B cell (primary cell): ENCODE results near the gene ZNF268. TPM values are rescaled to one million over a fixed set of nuclear protein-coding genes. Genes with fewer than 3 reads are reported as not detected.

Source experiments
- ATAC-seq: fragments of 200-7000 bp; cut with Tn5 transposase; one replicate; pipeline ENCODE4 v1.10.0; 2021; ENCODE audit warnings: low read depth, mild to moderate bottlenecking, moderate number of reproducible peaks, moderate library complexity
- CTCF ChIA-PET: fragments of 350-600 bp; sonication (Branson Sonifier 250); formaldehyde crosslinking; loops from one replicate; lab custom pipeline; 2021; ENCODE audit warnings: antibody characterized with exemption, inconsistent platforms; lab: Charles Lee
- POLR2A ChIA-PET: fragments of 350-600 bp; sonication (Branson Sonifier 250); formaldehyde crosslinking; loops from one replicate; lab custom pipeline; 2021; ENCODE audit warnings: antibody characterized with exemption; lab: Charles Lee
- DNase-seq: peaks from one replicate; pipeline ENCODE4 v3.0.0; 2013
- H2AFZ ChIP-seq: 2 replicates; pipeline ENCODE4 v1.6.1; 2012; ENCODE audit warnings: mild to moderate bottlenecking, low read depth, low read length; ENCODE audit not compliant: insufficient read depth, poor library complexity, severe bottlenecking
- H3K27ac ChIP-seq, 2 donors: 1 replicate in 1 of 2; 2 replicates in 1 of 2; pipeline ENCODE4 v1.5.1; 2012 to 2013; ENCODE audit warnings: low read length in 2 of 2, mild to moderate bottlenecking in 2 of 2, moderate library complexity in 1 of 2
- H3K27me3 ChIP-seq, 4 experiments: fragments of 200-600 bp in 1 of 4; sonication (generic) in 1 of 4; replicated peaks in 1 of 4; 1 replicate in 2 of 4; 2 replicates in 2 of 4; pipeline versions ENCODE4 v1.6.1 to v1.7.0; 2013 to 2016; ENCODE audit warnings: low read length in 3 of 4, mild to moderate bottlenecking in 2 of 4, mixed read lengths in 1 of 4, moderate library complexity in 1 of 4; ENCODE audit not compliant: insufficient read depth in 4 of 4, control insufficient read depth in 3 of 4; ENCODE audit errors: control extremely low read depth in 1 of 4
- H3K36me3 ChIP-seq, 2 experiments: replicated peaks in 1 of 2; 1 replicate in 1 of 2; 2 replicates in 1 of 2; pipeline versions ENCODE4 v1.6.1 to v1.7.1; 2013; ENCODE audit warnings: low read length in 1 of 2; ENCODE audit not compliant: insufficient read depth in 2 of 2, control insufficient read depth in 1 of 2; ENCODE audit errors: control extremely low read depth in 1 of 2, extremely low read depth in 1 of 2
- H3K4me1 ChIP-seq, 2 donors: fragments of 200-600 bp in 1 of 2; sonication (generic) in 1 of 2; 1 replicate in 1 of 2; 2 replicates in 1 of 2; pipeline versions ENCODE4 v1.5.1 to v1.6.1; 2013 to 2017; ENCODE audit warnings: low read length in 2 of 2; ENCODE audit not compliant: control insufficient read depth in 2 of 2, insufficient read depth in 2 of 2
- H3K4me2 ChIP-seq: replicated peaks from 2 replicates; pipeline ENCODE3; 2012; ENCODE audit warnings: mild to moderate bottlenecking, low read depth, low read length; ENCODE audit not compliant: poor library complexity, severe bottlenecking
- H3K4me3 ChIP-seq, 5 experiments: fragments of 200-600 bp in 1 of 5; sonication (generic) in 1 of 5; 1 replicate in 3 of 5; 2 replicates in 2 of 5; pipeline versions ENCODE4 v1.5.1 to v1.7.0; 2011 to 2016; ENCODE audit warnings: low read length in 4 of 5, mild to moderate bottlenecking in 4 of 5, low read depth in 2 of 5, control low read depth in 1 of 5, moderate library complexity in 1 of 5; ENCODE audit not compliant: insufficient read depth in 1 of 5; ENCODE audit errors: control extremely low read depth in 1 of 5, extremely low read depth in 1 of 5
- H3K79me2 ChIP-seq: fragments of 200-600 bp; sonication (generic); one replicate; pipeline ENCODE4 v1.6.0; 2016; ENCODE audit warnings: low read length; ENCODE audit not compliant: control insufficient read depth, insufficient read depth
- H3K9ac ChIP-seq: fragments of 200-600 bp; sonication (generic); 2 replicates; pipeline ENCODE4 v1.6.1; 2017; ENCODE audit warnings: mild to moderate bottlenecking, low read length, moderate library complexity
- H3K9me3 ChIP-seq, 3 donors: one replicate each; pipeline versions ENCODE4 v1.6.1 to v1.7.1; 2013; ENCODE audit warnings: low read length in 2 of 3; ENCODE audit not compliant: control insufficient read depth in 2 of 3, insufficient read depth in 1 of 3; ENCODE audit errors: control extremely low read depth in 1 of 3
- H4K20me1 ChIP-seq: 2 replicates; pipeline ENCODE4 v1.6.0; 2012; ENCODE audit warnings: mild to moderate bottlenecking, low read length; ENCODE audit not compliant: insufficient read depth, control insufficient read depth, poor library complexity, severe bottlenecking
- H3K27ac Mint-ChIP-seq: one replicate; pipeline ENCODE4 v1.8.0; 2021; ENCODE audit warnings: mixed read lengths
- H3K27me3 Mint-ChIP-seq: one replicate; pipeline ENCODE4 v1.8.0; 2021; ENCODE audit warnings: mixed read lengths
- H3K4me1 Mint-ChIP-seq: one replicate; pipeline ENCODE4 v1.8.0; 2021; ENCODE audit warnings: mixed read lengths
- H3K4me3 Mint-ChIP-seq: one replicate; pipeline ENCODE4 v1.8.0; 2021; ENCODE audit warnings: mixed read lengths
- H3K9me3 Mint-ChIP-seq: one replicate; pipeline ENCODE4 v1.8.0; 2022; ENCODE audit warnings: mixed read lengths; ENCODE audit not compliant: insufficient read depth
- EZH2 ChIP-seq: IDR thresholded peaks from 2 replicates; pipeline ENCODE4 v1.6.1; 2012; ENCODE audit warnings: borderline replicate concordance, low read depth, mild to moderate bottlenecking, moderate library complexity, low read length; ENCODE audit not compliant: insufficient read depth, poor library complexity, severe bottlenecking
- WGBS: methylation state at CpG from one replicate; pipeline ENCODE4 v1.1.5; 2013; ENCODE audit warnings: missing lambda C conversion rate; ENCODE audit not compliant: insufficient coverage; 5-methylcytosine and 5-hydroxymethylcytosine counted together
- intact Hi-C: fragments of 100-400 bp; cut with micrococcal nuclease; formaldehyde crosslinking; loops from one replicate; pipeline ENCODE4 v1.10.0; 2022
- polyA plus RNA-seq: library from polyadenylated mRNA; depleted of rRNA; stranded (reverse); fragments of >200 nt; gene quantifications from 2 replicates; pipeline ENCODE4 v1.2.3, GENCODE V29; 2012
- total RNA-seq, 2 donors: library from RNA; stranded (reverse); fragments of 120-200 nt in 1 of 2; gene quantifications; 1 replicate in 1 of 2; 2 replicates in 1 of 2; pipeline versions ENCODE4 v1.2.3 to v1.2.4, GENCODE V29; 2013 to 2022
- TF ChIP-seq, protein P1 (sequence below): fragments of 200-600 bp; IDR thresholded peaks from one replicate; pipeline ENCODE4 v1.8.0; 2022; ENCODE audit warnings: antibody characterized with exemption, mild to moderate bottlenecking

Gene ZNF268
- total and polyA plus RNA-seq, 2 donors (not counting 1 experiment from before 2014, with no cell fraction given): 4.1 to 37.1 TPM

DNA sequence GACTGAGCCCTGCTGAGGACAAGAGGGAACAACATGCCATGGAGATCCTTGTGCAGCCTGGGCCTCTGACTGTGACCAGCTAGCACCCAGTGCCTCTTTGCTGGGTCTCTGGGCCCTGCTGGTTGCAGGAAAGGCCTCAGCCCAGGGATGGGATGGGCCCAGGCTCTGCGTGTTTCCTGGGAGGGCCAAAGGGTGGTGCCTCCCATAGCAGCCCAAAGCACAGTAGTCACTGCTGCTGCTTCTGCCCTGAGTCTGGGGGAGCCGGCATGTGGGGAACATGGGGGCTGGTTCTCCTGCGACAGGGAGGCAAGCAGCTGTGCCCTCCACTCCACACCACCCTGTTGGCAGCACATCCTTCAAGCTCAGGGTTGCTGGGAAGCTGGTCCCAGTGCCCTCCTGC is 35.9 kb downstream of the ZNF268 start:
- intact Hi-C loops: no loop called here
- no peaks in the 10 kb centered on the region for H3K4me1 Mint-ChIP-seq
- no peak overlapping the region for H3K27ac ChIP-seq
- ATAC-seq: no peak
- H3K4me2 ChIP-seq: no peak overlapping the region
- H3K9ac ChIP-seq: no peak overlapping the region
- H2AFZ ChIP-seq: no peak overlapping the region
- H4K20me1 ChIP-seq: no peaks in the 10 kb centered on the region
- ChIA-PET CTCF (no interaction called here), POLR2A (no interaction called here)
- WGBS: 87% methylated on average over 2 of the region's 3 CpGs
- no peak overlapping the region for H3K4me3 Mint-ChIP-seq
- TF ChIP-seq, protein P1, sequence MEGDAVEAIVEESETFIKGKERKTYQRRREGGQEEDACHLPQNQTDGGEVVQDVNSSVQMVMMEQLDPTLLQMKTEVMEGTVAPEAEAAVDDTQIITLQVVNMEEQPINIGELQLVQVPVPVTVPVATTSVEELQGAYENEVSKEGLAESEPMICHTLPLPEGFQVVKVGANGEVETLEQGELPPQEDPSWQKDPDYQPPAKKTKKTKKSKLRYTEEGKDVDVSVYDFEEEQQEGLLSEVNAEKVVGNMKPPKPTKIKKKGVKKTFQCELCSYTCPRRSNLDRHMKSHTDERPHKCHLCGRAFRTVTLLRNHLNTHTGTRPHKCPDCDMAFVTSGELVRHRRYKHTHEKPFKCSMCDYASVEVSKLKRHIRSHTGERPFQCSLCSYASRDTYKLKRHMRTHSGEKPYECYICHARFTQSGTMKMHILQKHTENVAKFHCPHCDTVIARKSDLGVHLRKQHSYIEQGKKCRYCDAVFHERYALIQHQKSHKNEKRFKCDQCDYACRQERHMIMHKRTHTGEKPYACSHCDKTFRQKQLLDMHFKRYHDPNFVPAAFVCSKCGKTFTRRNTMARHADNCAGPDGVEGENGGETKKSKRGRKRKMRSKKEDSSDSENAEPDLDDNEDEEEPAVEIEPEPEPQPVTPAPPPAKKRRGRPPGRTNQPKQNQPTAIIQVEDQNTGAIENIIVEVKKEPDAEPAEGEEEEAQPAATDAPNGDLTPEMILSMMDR: no peak
- no peak for TF ChIP-seq EZH2
- H3K9me3 ChIP-seq: peaks cover 2 to 95% (median 47%) of the 10 kb centered on the region in 3 donors
- no peaks in the 10 kb centered on the region for H3K27me3 ChIP-seq
- H3K27ac Mint-ChIP-seq: no peak overlapping the region
- H3K79me2 ChIP-seq: no peaks in the 10 kb centered on the region
- H3K4me3 ChIP-seq: no peak overlapping the region
- H3K27me3 Mint-ChIP-seq: peaks cover 3% of the 10 kb centered on the region
- no peaks in the 10 kb centered on the region for H3K4me1 ChIP-seq
- H3K36me3 ChIP-seq: no peaks in the 10 kb centered on the region
- no peak for DNase-seq
- peaks cover 2% of the 10 kb centered on the region for H3K9me3 Mint-ChIP-seq

DNA sequence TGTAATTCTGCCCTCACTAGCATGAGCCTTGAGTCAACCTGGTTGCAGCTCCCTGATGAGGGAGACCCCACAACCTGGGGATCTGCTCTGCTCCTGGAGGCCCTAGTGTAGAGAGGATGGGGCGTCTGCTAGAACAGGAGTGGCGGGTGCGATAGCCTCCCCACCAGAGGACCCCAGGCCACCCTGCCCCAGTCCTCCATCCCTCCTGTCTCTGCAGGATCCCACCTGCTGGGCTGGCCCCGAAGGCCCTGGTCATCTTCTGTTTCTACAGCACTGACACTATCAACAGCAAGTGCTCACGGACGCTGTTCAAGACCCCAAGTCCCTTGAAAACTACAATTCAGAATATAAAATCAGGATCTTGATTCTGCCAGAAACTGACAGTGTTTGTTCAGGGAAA is 39.2 kb downstream of the ZNF268 start:
- Histone ChIP-seq H3K9me3 (peaks cover 0 to 86% (median 26%) of the 10 kb centered on the region in 3 donors), H3K4me3 (no peak overlapping the region), H2AFZ (no peak overlapping the region), H3K9ac (no peak overlapping the region), H3K4me2 (no peak overlapping the region), H3K4me1 (no peaks in the 10 kb centered on the region), H4K20me1 (no peaks in the 10 kb centered on the region), H3K27ac (no peak overlapping the region), H3K36me3 (no peaks in the 10 kb centered on the region), H3K27me3 (no peaks in the 10 kb centered on the region), H3K79me2 (no peaks in the 10 kb centered on the region)
- TF ChIP-seq, protein P1: no peak
- TF ChIP-seq EZH2: no peak
- DNase-seq (no peak), ATAC-seq (no peak)
- peaks cover 3% of the 10 kb centered on the region for H3K27me3 Mint-ChIP-seq
- H3K4me3 Mint-ChIP-seq: no peak overlapping the region
- ChIA-PET POLR2A (no interaction called here), CTCF (no interaction called here)
- no peak overlapping the region for H3K27ac Mint-ChIP-seq
- no peaks in the 10 kb centered on the region for H3K4me1 Mint-ChIP-seq
- intact Hi-C loops: no loop called here
- 87% methylated on average over 3 of the region's 6 CpGs for WGBS
- H3K9me3 Mint-ChIP-seq: peaks cover 2% of the 10 kb centered on the region
